HG02870 (cell line): Measurements from ENCODE around the gene JPH3.

Experiments used
- ATAC-seq: cut with Tn5 transposase; IDR thresholded peaks from one replicate; pipeline ENCODE4 v1.9.1; 2021; ENCODE audit warnings: mild to moderate bottlenecking, moderate library complexity; ENCODE audit not compliant: unreplicated experiment

The JPH3 gene

GRCh38 chr16:87731607-87732006 lies 129.3 kb downstream of the JPH3 start:
- ATAC-seq = no peak

DNA sequence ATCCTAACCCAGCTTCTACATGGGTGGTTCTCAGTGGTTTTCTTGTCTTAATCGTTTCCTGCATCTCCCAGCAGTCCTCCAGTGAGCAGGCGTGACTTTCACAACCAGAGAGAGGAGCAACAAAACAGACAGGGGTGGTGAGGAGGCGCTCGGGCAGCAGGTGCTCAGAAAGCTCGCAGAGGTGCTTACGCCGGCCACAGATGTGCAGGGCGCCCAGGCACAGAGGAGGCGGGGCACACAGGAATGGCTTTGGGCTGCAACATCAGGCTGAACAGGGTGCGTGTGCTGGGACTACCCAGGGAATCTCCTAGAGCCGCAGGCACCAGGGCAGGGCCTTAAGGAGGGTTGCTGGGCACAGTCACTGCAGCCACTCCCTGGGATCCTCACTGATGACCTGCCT lies 130.9 kb downstream of the JPH3 start:
- no peak for ATAC-seq

DNA sequence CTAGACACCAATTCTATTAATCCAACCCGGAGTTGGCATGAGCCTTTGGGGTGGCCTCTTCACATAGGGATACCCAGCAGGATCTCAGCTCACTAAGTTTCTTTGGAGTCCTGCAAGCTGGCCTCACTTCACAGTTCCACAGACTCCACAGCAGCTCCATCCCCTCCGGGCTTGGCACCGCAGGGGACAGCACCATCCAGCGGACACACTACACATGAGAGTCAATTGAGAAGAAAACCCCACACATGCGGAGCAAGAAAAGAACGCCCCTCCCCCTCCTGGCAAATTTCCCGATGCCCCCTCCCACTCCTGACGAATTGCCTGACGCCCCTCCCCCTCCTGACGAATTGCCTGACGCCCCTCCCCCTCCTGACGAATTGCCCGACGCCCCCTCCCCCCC lies 132.3 kb downstream of the JPH3 start:
- ATAC-seq = no peak

GRCh38 chr16:87735270-87736007 lies 133.1 kb downstream of the JPH3 start:
- ATAC-seq = no peak

GRCh38 chr16:87736008-87736382 lies 133.7 kb downstream of the JPH3 start:
- ATAC-seq = no peak

DNA sequence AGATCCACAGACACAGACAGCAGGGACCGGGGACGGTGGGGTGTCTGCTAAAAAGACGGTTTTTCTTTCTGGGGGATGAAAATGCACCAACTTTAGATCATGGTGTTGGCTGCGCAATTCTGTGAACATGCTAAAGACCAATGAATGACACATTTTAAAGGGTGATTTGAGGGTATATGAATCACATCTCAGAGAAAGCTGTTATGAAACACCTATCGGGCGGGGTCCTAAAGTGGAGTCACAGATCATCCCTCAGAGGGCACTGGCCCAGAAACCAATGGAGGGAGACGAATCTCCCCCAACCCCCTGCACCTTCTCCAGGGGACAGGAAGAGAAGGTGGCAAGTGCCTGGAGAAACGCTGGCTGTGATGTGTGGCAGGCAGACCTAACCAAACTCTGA lies 137.5 kb downstream of the JPH3 start:
- ATAC-seq = no peak

GRCh38 chr16:87740441-87740840 lies 138.1 kb downstream of the JPH3 start:
- no peak for ATAC-seq

- no peak for ATAC-seq
Measured at GRCh38 chr16:87740909-87741424, 138.7 kb downstream of the JPH3 start.

DNA sequence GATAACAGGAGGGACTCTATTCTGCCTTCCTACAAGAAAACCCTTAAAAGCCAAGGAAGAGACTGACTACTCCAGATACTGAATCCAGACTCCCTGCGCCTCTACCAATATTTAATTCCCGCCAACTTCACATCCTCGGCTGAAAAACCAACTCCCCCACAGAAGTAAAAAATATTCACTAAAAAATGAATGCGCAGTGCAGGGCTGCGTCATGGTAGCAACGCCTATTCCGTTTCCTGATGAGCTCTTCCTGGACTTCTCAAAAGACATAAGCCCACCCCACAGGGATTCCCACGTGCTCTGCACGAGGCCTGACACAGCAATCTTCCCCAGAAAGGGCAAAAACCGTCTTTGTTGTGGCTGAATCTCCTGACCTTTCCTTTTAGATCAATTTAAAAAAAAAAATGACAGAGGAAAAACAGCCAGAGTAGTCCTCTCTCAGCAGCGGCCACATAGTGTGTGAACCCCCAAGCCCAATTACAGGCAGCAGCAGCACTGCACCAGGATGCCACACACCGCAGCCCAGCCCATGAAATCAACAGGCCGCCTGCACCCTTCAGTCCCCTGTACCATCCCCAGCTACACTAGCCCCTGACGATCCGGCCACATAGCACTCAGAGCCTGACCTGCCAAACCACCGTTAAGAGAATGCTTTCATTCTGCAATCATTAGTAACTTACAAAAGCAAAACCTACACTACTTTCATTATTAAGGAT lies 139.6 kb downstream of the JPH3 start:
- ATAC-seq = no peak

GRCh38 chr16:87742781-87743490 lies 140.6 kb downstream of the JPH3 start:
- no peak for ATAC-seq

- ATAC-seq = no peak
Measured at GRCh38 chr16:87744750-87745514, 142.6 kb downstream of the JPH3 start.

- ATAC-seq = no peak
Measured at GRCh38 chr16:87746178-87746577, 143.9 kb downstream of the JPH3 start.
